ENCODE results near the gene CRADD. TPM values are rescaled to one million over a fixed set of nuclear protein-coding genes. Genes with fewer than 3 reads are reported as not detected.
"Not testable (repeated sequence)": the region's sequence is repeated elsewhere in the genome, so short reads cannot be mapped to it uniquely, and the experiment has no call there.

Gene CRADD
- total RNA-seq, 1 experiment from 2014 or later, result 48.6 TPM

DNA sequence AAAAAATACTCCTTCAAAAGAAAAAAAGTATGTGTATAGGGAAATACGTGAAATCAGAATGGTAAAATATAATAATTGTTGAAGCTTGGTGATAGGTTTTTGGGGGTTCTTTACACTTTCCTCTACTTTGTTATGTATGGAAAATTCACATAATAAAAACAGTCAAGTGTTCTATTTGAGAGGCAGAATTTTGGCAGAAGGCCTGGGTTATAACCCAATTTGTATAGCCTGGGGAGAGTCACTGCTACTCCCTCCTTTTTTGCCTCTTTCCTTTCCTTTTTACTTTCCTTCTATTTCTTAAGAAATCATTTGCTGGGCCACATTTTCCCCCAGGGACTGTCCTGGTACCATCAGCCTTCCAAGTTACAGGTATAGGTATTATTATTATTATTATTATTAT, 105.7 kb downstream of the CRADD start:
- DNase-seq (ENCODE audit: low read depth), result no peak

DNA sequence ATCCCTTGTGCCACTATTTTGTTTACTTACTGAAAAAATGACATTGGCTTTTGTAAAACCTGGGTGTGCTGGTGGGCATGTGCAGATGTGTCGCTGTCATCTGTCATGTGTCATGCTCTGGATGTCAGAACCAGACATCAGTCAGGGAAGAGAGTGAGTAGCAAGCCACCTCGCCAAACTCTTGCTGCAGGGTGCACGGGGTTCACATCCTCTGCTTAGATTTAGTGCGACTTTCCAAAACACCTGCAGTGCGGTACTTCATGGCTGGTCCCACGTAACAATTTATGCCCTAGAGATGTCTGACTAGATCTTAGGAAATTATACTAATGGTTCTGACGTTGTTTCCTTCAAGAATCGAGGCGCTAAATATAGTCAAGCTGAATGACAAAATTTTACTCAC, 106.7 kb downstream of the CRADD start:
- DNase-seq (ENCODE audit: low read depth), result no peak

DNA sequence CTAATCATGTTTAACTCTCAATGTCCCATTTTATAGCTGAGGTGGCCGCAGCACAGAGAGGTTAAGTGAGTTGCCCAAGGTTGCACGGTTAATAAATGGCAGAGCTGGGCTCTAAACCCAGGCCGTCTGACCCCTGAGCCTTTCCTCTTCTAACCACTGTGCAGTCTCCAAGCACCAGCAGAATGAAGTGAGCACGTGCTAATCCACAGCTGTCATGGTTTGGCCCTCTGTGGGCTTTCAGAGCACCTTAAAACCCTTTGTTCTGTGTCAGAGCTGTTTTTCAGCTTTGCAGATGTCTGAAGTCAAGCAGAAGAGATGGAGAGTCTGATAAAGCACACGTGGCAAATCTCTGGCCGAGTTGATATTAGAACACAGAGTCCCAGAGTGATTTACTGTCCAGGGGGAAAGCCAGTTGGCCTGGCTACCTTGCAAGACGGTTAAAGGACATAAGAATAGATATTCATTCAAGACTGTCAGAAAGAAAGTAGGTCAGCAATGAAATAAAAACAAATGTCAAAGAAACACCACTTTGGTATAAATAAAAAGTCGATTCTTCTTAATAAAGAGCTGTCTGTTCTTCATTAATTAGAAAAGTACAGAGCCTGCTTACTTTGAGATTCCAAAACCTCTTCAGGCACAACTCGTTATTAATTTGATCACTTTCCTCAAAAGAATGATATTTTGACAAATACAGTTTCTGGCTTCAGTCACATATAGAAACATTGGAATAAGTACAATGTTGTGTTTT, 107.3 kb downstream of the CRADD start:
- DNase-seq (ENCODE audit: low read depth), result peak; percentile 97

DNA sequence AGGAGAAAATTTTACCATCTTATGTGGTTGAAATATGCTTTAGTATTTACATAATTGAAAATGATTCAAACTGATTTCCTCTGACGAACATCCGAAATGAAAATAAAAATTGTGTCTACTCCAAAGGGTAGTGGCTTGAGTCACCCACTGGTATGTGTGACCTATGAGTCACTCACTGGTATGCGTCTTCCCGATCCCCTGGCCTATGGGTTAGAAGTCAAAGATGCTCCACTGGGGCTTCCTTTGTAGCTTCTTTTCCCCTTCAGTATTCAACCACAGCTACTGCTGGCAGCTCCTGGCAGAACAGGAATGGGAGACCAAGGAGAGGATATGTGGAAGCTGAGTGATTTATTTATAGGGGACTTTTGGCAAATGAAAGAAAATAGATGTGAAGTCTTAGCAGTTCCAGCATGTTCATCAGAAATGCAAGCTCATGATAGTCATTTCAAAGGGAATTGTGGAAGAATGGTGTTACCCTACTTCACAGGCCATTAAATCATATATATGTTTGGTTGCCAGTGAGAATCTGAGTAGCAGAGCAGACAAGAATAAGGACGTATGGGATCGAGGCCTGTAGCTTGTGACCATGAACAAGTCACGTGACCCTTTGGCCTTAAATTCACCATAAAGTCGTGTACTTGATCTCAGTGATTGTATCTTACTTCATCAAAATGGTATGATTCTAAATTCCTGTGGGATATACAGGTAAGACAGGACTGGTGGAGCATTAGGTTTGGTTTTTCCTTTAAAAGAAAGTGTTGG, 108.3 kb downstream of the CRADD start:
- DNase-seq (ENCODE audit: low read depth), result peak; percentile 97

DNA sequence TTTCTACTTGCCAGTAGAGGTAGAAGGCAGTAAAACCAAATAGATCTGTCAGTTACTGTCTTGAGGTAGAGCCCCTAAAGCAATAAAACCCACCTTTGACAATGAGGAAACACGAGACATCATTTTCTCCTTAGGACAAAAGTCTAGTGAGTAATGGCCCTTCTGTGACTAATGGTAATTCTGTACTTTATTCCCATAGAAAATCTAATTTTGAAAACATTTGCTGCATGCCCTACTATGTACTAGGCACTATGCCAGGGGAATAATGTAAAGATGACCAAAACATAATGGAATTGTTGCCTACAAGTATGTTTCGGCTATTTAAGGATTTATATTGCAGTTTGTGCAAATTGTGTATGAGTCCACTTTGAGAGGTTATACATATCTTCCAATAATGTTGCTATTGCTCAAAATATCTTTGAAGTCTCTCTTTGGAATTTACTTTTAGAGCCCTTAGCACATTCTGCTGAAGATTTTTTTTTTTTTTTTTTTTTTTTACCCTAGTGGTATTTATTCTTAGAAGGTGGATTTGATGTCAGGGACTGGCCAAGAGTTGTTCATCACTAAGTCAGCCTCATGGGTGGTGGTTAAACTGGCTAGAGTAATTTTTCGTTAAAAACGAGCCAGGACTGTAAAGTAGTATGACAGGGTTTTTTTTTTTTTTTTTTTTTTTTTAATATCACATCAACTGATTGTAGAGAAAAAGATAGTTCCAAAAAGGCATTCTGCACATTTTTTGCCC, 109.7 kb downstream of the CRADD start:
- DNase-seq (ENCODE audit: low read depth), result peak; percentile 38

DNA sequence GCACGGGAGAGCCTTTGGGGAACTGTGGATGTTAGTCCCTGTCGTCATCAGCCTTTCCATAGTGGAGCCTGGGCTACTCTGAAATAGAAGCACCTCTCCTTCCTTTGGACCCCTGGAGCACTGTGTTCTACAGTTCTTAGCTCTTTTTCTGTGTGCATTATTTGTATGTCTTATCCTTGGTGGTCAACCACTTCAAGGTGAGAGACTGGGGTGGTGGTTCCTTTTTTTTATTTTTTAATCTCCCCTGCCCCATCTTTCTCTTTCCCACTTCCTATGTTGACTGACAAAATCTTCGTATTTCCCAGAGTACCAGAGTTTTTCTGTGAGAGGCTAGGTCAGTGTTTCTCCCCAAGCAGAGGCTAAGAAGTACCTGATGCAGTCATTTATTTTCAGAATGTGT, 111.7 kb downstream of the CRADD start:
- no peak for DNase-seq (ENCODE audit: low read depth)

DNA sequence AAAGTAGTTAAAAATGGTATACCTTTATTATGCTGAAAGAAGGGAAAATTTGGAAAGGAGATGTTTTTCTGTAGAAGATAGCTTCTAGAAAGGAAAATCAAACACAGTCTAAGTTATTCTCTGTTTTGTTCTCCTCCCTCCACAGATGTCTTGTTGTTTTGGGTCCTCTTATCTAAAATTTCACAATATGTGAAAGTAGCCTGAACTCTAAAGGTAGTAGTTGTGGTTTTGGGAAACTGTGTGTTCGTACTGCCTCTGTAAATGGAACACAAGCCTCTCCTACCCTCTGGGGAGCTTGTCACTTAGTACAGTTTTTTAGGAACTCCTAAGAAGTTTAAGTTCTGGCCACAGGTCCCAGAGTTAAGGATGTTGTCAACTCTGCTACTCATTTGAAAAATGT, 112.6 kb downstream of the CRADD start:
- DNase-seq (ENCODE audit: low read depth), result no peak

DNA sequence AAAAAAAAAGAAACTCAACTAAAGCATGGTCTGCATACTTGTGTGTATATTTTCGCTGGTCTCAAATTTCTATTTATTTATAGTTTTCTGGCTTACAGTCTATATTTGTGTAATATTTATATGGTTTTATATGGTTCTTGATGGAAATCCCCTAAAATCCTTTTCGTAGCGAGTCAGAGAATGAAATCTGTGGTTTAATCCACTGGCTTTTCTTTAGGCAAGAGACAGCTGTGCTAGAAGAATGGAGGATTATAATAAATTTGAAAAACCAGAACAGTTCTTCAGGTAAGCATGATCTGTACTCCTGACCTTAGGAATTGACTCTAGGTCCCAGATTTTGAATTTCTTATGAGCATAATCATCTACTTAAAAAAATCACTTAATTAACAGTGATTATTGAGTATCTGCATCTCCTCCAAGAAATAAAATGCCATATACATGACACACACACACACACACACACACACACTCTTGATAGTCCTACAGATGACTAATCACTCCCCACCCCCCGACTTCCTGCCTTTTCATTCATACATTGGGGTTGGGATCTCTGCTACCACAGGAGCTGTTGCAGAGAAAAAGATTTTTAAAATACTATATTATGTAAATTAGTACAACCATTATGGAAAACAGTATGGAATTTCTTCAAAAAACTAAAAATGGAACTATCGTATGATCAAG, 113.4 kb downstream of the CRADD start:
- peak; percentile 87 for DNase-seq (ENCODE audit: low read depth)

DNA sequence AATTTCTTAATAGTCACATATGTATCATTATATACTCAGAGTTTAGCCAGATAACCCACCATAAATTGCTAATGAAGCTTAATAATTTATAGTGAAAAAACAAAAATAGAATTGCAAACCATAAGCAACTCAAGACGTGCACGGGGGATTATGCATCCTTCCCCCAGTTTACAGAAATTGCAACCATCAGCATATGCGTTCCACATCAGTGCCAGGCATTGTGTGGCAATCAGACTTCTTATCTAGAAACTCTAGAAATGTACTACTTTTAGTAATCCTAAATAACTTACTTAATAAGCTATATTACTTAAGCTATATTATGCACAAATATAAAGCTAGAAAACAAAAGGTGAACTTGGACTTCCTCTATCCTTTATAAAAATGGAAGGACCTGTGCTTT, 115.8 kb downstream of the CRADD start:
- no peak for DNase-seq (ENCODE audit: low read depth)

DNA sequence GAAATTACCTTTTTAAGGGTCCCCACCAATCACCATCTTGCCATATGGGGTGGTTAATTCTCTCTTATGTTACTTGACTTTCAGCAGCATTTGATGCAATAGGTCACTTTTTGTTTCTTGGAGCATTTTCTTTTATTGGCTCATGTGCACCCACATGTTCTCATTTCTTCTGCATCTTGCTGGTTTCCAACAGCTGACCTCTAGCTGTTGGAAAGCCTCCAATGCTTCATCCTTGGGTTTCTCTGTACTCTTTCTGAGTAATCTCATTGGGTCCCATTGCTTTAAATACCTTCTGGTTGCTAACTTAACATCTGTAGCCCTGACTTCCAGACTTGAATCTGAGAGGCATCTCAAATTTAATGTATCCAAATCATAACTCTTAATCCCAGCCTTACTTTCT, 116.8 kb downstream of the CRADD start:
- DNase-seq (ENCODE audit: low read depth), result peak; percentile 67

DNA sequence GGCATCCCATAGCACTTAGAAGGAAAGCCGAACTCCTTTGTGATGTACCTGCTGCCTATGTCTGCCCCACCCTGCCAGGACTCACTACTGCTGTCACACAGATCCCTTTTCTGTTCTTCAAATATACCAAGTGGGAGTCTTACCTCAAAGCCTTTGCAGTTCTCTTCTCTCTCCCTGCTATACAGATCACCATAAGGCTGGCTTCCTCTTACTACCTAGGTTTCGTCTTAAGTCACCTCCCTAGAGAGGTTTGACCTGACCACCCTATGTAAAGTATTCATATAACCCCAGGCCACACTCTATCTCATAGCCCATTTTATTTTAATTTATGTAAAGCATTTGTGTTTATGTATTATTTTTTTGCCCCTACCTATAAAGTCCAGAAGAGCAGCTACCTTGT, 117.6 kb downstream of the CRADD start:
- DNase-seq (ENCODE audit: low read depth), result no peak

DNA sequence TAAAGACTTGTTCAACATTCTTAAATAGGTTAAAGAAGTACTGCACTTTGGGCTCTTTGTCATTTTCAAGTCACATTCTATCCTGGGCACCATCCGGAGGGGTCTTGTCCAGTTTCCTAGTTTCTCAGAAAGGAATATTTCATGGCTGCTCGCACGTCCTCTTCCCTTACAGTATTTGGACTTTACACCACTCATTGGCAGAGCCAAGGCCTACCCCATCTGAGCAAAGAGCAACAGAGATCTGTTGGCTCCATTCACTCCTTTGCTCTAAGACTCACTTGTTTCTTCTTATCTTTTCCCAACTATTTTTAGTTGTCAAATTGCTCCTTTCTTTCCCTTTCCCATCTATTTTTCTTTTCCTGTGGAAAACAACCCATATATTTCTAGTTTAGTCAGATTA, 118.2 kb downstream of the CRADD start:
- no peak for DNase-seq (ENCODE audit: low read depth)

DNA sequence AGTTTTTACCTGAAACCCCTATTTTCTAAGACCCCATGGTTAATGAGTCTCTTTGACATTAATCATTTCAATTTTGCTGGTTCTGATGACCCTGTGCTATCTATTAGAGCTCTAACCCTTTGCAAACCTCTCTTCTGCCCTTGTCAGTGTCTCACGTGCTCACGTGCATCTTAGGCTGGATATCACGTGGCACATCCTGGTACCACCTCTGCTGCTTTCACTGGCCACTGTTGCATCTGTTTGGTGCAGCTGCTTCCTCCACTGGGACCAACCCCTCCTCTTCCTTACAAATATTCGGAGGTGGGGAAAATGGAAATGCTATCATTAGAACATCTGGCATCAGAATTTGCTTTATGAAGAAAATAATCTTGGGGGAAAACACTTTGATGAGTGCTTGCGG, 119.6 kb downstream of the CRADD start:
- no peak for DNase-seq (ENCODE audit: low read depth)

DNA sequence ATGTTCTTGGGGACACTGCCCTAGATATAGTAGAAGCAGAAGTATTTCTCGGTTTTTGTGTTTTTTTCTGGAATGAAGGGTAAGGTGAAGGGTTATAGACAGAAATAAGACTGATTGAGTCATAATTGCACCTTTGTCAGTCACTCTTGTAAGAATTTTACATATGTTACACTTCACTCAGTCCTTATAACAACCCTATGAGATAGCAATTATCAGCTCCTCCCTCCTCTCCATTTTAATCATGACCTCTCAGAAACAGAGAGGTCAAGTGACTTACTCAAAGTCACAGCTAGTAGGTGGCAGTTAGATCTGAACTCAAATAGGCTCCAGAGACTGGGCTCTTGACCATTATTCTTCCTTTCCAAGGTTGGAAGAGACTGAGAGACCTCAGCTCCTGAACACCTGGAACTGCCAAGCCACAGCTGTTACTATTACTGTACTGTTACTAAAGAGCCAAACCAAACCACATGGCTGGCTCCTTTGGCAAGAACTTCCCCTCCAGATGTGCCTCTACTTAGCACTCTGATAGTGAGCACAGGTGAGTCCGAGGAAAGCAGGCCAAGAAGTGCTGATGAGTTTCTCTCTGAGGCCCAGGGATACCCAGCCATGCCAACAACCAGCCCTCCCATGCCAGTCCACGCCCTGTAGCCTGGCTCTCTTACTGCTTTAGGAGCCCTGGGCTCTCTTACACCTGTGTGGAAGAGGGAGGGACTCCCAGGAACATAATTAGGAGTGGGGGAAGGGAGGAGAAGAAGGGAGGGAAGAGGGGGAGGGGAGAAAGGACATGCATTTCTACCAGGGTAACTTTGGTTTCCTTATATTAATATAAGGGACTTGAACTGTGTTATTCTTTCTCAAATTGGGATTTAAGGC, 121.3 kb downstream of the CRADD start:
- DNase-seq (ENCODE audit: low read depth), result peak; percentile 39

DNA sequence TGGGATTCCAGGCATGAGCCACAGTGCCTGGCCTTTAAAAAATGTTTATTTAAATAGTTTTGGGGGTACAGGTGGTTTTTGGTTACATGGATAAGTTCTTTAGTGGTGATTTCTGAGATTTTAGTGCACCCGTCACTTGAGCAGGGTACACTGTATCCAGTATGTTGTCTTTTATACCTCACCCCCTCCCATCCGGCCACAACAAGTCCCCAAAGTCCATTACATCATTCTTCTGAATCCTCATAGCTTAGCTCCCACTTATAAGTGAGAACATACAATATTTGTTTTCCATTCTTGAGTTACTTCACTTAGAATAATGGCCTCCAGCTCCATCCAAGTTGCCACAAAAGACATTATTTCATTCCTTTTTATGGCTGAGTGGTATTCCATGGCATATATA, 124.5 kb downstream of the CRADD start:
- DNase-seq (ENCODE audit: low read depth), result not testable (repeated sequence)

DNA sequence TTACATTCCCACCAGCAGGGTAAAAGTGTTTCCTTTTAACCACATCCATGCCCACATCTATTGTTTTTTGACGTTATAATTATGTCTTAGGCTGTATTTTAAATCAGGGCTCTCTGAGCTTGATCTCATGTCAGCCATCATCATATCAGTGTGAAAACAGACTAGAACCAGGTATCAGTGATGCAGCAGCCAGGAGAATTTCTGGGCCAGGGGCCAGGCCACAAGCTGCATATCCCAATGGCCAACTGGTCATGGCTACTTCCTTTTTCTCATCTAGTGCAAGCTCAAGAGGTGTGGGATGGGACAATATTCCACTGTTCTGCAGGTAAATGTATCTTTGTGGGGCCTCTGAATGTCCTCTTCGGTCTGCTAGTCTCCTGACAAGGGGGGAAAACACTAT, 125.1 kb downstream of the CRADD start:
- no peak for DNase-seq (ENCODE audit: low read depth)

DNA sequence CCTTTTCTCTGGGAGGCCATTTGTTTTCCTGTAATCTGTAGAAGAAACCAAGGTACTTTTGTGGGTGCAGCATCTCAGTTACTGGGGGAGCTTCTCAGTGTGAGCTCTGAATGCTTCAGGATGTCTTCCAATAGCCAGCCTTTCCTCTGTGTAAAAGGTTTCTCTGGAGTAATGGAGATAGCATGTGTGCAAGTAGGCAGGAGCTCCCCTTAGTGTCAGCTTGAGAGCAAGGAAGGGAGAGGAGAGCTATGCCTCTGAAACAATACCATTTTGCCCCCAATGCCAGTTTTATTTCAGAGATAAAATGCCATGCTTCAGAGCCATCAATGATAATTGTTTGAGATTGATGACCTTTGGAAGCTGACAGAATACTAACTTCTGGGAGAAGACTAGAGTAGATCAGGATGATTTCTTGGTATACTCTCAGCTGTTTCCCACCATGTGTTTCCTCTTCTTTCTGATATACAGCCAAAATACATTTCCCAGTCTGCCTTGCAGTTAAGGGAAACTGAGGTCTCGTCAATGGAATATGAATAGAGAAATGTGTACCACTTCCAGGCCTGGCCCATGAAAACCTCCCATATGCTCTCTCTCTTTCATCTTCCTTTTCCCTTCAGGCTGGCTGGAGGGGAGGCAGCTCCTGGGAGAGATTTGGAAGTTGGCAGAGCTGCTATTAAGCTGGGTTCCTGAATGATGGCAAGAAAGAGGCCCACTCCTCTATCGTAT, 125.7 kb downstream of the CRADD start:
- DNase-seq (ENCODE audit: low read depth), result peak; percentile 72

DNA sequence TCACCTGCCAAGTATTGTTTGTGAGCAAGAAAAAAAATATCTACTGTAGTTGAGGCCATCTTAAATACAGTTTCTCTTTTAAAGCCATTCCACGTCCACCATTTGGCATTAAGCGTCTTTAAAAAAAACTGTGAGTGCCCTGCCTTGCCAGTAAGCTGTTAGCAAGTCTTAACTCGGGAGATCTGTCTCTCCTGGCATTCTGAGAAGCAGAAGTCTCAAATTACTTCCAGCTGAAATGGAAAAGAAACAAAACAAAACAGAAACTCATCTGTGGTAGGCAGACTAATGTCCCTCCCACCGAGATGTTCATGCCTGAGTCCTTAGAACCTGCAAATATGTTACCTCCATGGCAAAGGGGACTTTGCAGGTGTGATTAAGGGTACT, 126.2 kb downstream of the CRADD start:
- peak; percentile 94 for DNase-seq (ENCODE audit: low read depth)

DNA sequence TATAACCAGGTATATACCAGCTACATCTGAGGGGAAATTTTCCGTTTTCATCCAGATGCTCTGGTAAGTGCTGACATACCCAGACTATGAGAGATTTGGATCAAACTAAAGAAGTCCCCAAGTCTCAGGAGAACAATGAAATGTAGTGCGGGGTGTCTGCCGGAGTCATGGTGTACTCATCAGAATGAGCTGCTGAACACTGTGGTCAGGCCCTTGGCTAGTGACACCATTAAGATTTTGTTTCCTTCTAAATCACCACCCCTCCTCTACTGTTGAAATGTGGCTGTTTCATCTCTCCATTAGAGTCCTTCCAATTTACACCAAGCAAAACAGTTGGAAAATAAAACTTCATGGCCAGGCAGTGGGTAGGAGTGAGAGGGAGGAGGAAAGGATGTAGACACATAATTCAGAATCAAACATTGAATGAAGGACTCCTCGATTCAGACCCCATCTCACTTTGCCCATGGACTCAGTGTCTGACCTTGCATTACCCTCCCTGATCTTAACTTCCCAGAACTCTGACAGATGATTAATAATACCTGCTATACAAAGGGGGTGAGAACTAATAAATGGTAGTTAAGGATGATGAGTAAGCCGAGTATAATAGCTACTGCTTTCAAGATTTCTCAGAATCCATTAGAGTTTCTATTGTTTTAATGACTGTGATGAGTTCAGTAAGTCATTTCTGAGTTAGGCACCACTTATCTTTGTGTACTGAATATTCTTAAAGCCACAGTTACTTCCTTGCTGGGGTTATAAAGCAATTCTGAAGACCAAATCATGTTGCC, 127.4 kb downstream of the CRADD start:
- peak; percentile 82 for DNase-seq (ENCODE audit: low read depth)

DNA sequence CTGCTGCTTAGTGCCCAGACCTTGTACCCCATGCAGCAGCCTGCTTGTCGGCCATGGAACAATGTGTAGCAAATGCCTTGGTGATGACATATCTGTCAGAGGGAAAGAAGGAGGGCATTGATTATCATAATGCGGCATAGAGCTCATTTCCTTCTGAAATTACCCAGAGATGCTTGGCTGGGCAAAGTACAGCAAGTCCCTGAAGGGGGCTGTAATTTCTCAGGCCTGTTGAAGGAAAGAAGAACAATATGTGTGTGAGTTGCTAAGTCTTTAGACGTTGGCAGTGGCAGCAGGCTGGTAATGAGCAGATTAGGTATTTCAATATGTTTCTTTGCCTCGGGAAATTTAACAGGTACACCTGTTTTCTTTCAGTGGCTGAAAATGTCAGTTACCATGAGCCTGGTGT, 128.6 kb downstream of the CRADD start:
- DNase-seq (ENCODE audit: low read depth), result peak; percentile 50
